Type B pancreatic cell (in vitro differentiated cells): ENCODE measurements around the gene HLA-DOA. TPM values are rescaled to one million over a fixed set of nuclear protein-coding genes. Genes with fewer than 3 reads are reported as not detected.
A peak's percentile ranks its signal among the peaks of the same experiment; 100 is the strongest.

Experiments used
- DNase-seq: peaks from one replicate; pipeline ENCODE4 v3.0.0; 2021; ENCODE audit warnings: mixed read lengths; ENCODE audit not compliant: unreplicated experiment; ENCODE audit errors: extremely low spot score
- H3K27ac Mint-ChIP-seq: 2 replicates; pipeline ENCODE4 v1.8.0; 2021; ENCODE audit warnings: mild to moderate bottlenecking, mixed read lengths
- H3K27me3 Mint-ChIP-seq: 2 replicates; pipeline ENCODE4 v1.8.0; 2021; ENCODE audit warnings: mixed read lengths
- H3K36me3 Mint-ChIP-seq: 2 replicates; pipeline ENCODE4 v1.8.0; 2021; ENCODE audit warnings: mixed read lengths
- H3K4me1 Mint-ChIP-seq: one replicate; pipeline ENCODE4 v1.8.0; 2021; ENCODE audit warnings: mixed read lengths; ENCODE audit not compliant: unreplicated experiment
- H3K4me3 Mint-ChIP-seq: 2 replicates; pipeline ENCODE4 v1.8.0; 2021; ENCODE audit warnings: mild to moderate bottlenecking, mixed read lengths
- H3K9me3 Mint-ChIP-seq: 2 replicates; pipeline ENCODE4 v1.8.0; 2021; ENCODE audit warnings: mixed read lengths
- long read RNA-seq: library from polyadenylated mRNA; unstranded; transcript quantifications from one replicate; pipeline ENCODE4 v2.0.0, GENCODE V29; 2020
- total RNA-seq: library from RNA; stranded (reverse); gene quantifications from 2 replicates; pipeline ENCODE4 v1.2.1, GENCODE V29; 2021; ENCODE audit warnings: low replicate concordance
- TF ChIP-seq, protein P1 (sequence below): fragments of 200-600 bp; sonication (generic); conservative IDR thresholded peaks from 2 replicates; pipeline ENCODE4 v1.5.0; 2021; ENCODE audit warnings: antibody characterized with exemption, mild to moderate bottlenecking

The HLA-DOA gene
- total RNA-seq, result 0.52 and 2.5 TPM in 2 replicates
- long read RNA-seq, result 0 reads

DNA sequence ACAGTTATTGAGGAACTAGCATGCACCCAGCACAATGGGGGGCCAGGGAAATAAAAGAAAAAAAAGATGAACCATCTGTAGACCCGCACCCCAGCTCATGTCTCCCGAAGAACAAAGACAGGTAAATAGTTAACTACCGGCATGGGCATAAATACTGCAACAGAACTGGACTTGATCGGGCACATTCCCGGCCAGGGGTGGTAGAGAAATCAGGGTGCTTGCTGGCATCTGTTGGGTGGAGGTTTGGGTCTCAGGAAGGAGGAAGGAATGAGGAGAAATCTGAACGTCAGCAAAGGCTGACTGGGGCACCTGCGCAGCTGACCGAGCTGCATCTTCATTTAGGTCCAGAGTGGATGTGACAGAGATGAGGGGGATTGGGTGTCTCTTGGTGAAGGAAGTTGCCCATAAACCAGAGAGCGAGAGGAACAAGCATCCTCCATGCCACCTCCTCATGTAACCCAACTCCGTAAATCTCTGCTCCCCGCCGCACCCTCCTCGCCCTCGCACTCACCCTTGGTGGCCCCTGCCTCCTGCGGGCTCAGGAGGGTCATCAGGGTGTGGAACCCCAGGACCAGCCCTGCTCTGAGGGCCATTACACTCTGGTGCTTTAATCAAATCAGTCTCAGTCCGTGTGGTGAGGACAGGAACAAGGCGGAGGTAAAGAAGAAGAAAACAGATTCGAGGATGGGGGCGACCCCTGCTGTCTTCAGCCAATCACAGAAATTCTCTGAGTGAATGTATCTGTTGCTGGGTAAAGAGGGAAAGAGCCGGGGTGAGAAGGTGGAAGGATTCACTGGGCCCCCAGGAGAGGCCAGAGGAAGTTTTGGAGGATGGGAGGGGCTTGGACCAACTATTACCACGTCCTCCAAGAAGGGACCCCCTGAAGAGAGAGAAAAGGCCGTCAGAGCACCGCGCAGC, at the start of gene HLA-DOA:
HLA-DOA (minus strand) TSS at position 648 of the 918 bp plus-strand sequence.
- Mint-ChIP-seq H3K27me3 (peaks cover 47% of the 10 kb centered on the region), H3K4me3 (peak within 1 kb of the TSS; percentile 82), H3K27ac (no peak within 1 kb of the TSS), H3K9me3 (no peaks in the 10 kb centered on the region), H3K36me3 (no peaks in the 10 kb centered on the region), H3K4me1 (peaks cover 9% of the 10 kb centered on the region)
- DNase-seq, result no peak
- TF ChIP-seq, protein P1, sequence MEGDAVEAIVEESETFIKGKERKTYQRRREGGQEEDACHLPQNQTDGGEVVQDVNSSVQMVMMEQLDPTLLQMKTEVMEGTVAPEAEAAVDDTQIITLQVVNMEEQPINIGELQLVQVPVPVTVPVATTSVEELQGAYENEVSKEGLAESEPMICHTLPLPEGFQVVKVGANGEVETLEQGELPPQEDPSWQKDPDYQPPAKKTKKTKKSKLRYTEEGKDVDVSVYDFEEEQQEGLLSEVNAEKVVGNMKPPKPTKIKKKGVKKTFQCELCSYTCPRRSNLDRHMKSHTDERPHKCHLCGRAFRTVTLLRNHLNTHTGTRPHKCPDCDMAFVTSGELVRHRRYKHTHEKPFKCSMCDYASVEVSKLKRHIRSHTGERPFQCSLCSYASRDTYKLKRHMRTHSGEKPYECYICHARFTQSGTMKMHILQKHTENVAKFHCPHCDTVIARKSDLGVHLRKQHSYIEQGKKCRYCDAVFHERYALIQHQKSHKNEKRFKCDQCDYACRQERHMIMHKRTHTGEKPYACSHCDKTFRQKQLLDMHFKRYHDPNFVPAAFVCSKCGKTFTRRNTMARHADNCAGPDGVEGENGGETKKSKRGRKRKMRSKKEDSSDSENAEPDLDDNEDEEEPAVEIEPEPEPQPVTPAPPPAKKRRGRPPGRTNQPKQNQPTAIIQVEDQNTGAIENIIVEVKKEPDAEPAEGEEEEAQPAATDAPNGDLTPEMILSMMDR, result no peak

DNA sequence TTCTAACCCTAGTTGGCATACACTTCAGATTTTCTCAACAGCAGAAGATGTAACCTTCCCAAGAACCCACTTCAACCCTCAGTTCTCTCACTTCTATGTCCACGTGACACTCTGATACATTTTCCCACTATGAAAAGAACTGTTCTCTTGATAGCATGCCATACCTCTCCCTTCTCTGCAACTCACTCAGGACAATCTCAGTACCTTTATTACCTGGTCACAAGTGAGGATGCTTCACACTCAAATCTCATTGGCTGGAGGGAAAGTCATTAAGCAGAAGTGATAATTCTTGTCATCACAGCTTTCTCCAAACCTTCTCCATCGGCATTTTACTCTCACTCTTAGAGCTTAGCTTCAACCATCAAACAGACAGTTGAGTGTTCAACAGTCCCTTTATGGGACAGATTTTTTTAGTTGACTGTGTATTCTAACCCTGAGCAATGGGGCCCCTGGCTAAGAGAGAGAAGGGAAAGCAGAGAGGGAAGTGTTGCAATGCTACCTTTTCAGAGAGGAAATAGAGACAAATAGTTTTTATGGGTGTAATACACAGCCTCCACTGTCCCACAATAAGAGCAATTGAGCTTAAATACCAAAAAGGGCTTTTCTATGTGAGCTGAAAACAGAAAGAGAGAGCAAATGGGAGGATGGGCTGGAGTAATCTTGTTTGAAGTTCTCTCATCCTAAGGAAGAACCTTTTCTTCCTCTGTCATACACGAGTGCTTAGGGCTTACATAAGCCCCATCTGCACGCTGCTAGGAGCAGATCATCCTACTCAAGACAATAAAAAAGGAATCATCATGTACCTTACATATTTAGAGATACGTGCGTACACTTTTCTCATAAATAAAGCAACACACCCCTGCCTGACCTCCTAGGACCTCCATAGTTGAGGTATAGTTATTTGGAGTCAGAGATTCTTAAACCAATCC, 48.1 kb upstream of the HLA-DOA start:
- H3K36me3 Mint-ChIP-seq, result no peaks in the 10 kb centered on the region
- TF ChIP-seq, protein P1, result no peak
- peaks cover 25% of the 10 kb centered on the region for H3K27me3 Mint-ChIP-seq
- peaks cover 5% of the 10 kb centered on the region for H3K9me3 Mint-ChIP-seq
- no peak overlapping the region for H3K27ac Mint-ChIP-seq
- no peak for DNase-seq
- no peak overlapping the region for H3K4me3 Mint-ChIP-seq
- no peaks in the 10 kb centered on the region for H3K4me1 Mint-ChIP-seq

DNA sequence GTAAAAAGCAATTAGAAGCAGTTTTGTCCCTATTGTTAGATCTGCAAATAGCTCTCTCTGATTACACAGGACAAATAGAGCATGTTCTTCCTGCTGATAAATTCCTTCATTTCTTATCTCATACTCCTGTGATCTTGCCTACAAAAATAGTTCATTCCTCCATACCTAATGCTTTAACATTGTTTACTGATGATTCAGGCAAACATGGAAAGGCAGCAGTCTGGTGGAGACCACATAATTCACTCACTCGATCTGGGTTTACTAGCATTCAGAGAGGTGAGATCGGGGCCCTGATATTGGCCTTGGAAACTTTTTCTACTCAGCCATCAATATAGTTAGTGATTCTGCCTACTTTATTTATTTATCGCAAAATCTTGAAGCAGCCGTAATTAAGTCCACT, 43.8 kb upstream of the HLA-DOA start:
- Mint-ChIP-seq H3K4me1 (no peaks in the 10 kb centered on the region), H3K27ac (peak overlapping the region; percentile 35), H3K27me3 (peaks cover 33% of the 10 kb centered on the region), H3K36me3 (no peaks in the 10 kb centered on the region), H3K4me3 (no peak overlapping the region), H3K9me3 (peaks cover 5% of the 10 kb centered on the region)
- TF ChIP-seq, protein P1, result no peak
- DNase-seq, result no peak

DNA sequence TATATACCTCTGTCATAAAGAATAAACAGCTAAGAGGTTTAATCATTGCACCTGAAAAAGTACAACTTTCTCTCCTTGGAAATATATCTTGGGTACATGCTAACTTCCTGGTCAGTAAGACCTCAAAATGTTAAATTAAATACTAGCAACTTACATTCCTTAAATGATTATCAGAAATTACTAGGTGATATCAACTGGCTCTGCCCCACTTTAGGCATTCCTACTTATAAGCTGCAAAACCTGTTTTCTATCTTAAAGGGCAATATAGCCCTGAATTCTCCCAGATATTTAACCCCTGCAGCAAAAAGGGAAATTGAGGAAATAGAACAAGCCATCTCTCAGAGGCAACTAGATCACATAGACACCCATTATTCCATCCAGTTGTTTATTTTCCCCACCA, 43.2 kb upstream of the HLA-DOA start:
- no peak for DNase-seq
- TF ChIP-seq, protein P1, result no peak
- Mint-ChIP-seq H3K4me3 (no peak overlapping the region), H3K9me3 (peaks cover 5% of the 10 kb centered on the region), H3K27me3 (peaks cover 36% of the 10 kb centered on the region), H3K36me3 (no peaks in the 10 kb centered on the region), H3K4me1 (no peaks in the 10 kb centered on the region), H3K27ac (peak overlapping the region; percentile 35)

DNA sequence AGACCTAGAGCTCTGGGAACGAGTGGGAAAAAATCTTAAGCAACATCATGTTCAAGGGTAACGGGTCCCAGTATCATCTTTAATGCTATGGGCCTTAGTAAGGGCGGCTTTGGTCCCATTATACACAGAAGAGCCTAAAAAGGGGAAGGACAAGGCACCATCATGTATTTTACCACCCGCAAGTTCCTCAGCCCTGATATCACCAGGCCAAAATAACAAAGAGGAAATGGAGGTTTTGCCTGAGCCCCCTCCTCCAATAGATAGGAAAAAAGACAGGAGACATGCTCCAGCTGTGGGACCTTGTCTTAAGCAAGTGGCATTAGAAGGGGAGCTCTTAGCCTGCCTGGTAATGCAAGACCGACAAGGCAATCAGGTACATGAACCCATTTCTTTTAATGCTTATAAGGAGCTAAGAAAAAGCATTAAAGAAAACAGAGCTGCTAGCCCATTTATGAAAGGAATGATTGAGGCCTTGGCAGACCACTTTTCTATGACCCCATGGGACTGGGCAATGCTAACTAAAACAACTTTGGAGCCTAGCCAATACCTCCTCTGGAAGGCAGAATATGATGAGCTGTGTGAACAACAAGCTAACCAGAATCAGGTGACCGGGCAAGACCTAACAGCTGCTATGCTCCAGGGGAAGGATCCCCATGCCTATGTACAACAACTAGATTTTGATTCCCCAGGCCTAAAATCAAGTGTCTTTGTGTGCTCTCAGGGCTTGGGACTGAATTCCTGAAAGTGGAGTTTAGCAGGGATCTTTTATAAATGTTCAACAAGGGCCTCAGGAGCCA, 40.8 kb upstream of the HLA-DOA start:
- Mint-ChIP-seq H3K27ac (no peak overlapping the region), H3K4me1 (no peaks in the 10 kb centered on the region), H3K9me3 (peaks cover 5% of the 10 kb centered on the region), H3K4me3 (no peak overlapping the region), H3K36me3 (no peaks in the 10 kb centered on the region), H3K27me3 (peaks cover 36% of the 10 kb centered on the region)
- TF ChIP-seq, protein P1, result no peak
- DNase-seq, result no peak
